T-helper 22 cell (primary cell): ENCODE results near the gene TMEM108.

Experiments
- DNase-seq: peaks from one replicate; pipeline ENCODE4 v3.0.0-alpha.2; 2020; ENCODE audit warnings: low read depth

Gene TMEM108

DNA sequence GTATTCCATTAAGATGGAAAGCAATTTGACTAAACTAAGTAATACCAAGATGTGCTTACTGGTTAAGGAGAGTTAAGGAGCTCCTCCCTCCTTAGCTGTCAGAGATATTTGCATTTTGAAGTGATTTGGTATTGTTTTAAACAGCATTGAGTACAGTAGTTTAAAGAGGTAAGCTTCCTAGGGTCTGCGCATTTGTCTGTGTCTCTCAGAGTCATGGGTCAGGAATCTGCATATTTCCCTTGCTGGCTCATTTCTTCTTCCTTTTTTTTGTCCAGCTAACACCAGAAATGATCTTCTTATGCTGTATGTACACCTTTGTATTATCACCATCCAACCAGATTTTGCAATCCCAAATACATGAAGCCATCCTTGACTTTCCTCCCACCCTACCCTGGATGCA lies 198.7 kb downstream of the TMEM108 start:
- no peak for DNase-seq

DNA sequence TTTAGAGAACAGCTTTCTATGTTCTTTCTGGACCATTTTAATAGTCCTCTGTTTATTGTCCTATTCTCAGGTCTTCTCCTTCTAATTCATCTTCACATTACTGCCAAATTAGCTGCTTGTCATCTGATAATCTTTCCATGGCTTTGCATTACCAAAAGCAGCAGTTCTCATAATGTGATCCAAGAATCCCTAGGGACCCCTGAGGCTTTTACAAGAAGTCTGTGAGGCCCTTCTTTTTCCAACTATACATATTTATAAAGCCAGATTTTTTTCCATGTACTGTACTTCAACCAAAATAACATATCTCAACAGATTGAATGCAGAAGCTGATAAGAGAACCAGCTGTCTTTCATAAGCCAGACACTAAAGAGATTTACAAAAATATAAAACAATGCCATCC lies 199.2 kb downstream of the TMEM108 start:
- no peak for DNase-seq

DNA sequence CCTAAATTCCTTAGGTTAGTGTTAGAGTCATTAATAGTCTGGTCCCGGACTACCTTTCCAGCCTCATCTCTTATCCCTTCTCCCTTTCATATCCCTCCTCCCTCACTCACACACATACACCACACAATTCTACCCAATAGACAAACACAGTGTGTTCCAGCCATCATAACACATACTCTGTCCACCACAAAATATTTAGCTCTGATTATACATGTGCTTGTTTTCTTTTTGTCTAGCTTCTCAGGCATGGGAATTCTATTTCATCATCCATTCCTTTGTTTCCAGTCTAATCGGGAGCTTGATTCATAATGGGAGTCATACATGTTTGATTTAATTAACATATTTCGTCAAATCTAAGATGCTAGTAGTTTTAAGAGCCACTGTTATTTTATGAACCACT lies 199.8 kb downstream of the TMEM108 start:
- DNase-seq, result no peak

DNA sequence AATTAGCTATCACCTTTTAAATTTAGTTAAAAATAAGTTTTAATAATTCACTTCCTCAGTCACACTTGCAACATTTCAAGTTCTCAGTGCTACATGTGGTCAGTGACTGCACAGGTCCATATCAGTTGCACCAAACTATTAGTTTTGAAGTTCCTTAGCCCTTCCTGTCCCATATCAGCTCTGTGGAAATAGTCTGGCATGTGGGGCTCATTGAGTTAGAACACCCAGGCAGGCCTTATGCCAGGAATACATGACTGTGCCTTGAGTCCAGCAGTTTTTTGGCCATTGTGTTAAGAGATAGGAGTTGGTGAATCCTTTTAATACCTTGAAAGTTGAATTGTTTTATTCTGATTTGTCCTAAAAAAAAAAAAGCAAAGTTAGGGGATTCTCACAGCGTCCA lies 207.9 kb downstream of the TMEM108 start:
- no peak for DNase-seq

DNA sequence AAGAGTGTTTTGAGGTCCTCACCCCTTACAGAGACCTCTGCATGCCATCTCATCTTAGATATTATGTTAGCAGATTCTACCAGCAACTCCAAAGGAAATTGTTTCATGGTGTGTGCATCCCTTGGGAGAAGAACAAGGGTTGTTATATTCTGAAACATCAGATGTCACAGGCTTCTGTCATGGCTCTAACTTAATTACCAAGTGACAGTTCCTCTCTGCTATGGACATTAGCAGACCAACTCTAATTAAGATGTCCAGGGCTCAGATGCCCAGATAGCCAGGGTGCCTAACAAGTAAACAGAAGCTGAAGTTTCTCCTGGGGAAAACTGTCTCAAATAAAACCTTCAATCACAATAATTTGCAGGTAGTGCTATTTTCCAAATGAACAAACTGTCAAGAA lies 208.6 kb downstream of the TMEM108 start:
- DNase-seq, result no peak

DNA sequence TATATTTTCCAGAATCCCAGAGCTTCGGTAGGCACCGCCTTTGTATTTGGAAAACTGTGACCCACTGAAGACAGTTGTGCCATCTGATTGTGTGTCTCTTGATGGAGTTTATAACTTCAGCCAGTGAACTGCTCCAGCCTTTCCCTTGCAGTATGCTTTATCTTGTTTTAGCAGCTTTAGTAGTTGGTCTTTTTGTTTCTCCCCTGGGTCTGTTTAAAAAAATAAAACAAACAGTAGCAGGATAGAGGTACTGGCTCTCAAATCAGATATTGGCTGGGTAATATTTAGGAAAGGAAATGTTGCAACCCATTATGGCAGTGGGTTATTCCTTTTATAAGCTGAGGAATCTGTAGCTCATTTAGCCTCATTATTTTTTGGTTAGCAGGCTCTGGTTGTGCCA lies 210.2 kb downstream of the TMEM108 start:
- DNase-seq, result no peak

DNA sequence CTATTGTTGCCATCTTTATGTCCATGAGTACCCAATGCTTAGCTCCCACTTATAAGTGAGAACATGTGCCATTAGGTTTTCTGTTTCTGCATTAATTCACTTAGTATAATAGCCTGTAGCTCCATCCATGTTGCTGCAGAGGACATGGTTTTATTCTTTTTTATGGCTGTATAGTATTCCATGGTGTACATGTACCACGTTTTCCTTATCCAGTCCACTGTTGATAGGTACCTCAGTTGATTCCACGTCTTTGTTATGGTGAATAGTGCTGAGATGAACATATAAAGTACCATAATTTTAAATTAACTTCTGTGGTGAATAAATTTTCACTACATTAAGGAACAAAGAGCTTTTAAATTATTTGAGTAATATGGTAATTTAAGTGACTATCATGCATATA lies 211.3 kb downstream of the TMEM108 start:
- no peak for DNase-seq

DNA sequence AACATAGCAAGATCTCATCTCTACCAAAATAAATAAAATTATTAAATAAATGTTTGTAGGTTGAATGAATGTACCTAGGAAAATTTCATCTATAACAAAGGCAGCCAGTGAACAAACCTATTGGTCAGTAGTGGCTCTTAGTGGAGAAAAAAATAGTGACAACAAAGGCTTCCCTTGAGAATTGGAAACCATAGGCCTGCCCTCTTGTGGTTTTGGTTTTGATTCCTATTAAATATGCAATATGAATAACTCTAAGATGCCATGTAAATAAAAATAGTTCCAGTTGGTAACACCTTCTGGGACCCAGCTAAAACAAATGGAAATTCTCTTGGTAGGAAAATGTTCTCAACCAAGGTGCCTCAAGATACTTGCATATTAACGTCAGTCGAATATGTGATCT lies 216.0 kb downstream of the TMEM108 start:
- no peak for DNase-seq

DNA sequence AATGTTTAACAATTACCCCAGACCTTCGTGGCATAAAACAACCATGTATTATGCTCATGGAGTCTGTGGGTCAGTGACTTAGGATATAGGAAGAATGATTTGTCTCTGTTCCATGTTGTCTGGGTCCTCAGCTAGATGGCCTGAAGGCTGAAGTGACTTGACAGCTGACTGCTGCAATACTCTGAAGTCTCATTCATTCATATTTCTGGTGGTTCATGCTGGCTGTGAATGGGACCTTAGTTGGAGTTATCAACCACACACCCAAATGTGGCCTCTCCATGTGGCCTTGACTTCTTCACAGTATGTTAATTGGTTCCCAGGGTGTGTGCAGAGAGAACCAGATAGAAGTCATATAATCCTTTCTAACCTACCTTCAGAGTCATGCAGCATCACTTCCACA lies 216.5 kb downstream of the TMEM108 start:
- no peak for DNase-seq

DNA sequence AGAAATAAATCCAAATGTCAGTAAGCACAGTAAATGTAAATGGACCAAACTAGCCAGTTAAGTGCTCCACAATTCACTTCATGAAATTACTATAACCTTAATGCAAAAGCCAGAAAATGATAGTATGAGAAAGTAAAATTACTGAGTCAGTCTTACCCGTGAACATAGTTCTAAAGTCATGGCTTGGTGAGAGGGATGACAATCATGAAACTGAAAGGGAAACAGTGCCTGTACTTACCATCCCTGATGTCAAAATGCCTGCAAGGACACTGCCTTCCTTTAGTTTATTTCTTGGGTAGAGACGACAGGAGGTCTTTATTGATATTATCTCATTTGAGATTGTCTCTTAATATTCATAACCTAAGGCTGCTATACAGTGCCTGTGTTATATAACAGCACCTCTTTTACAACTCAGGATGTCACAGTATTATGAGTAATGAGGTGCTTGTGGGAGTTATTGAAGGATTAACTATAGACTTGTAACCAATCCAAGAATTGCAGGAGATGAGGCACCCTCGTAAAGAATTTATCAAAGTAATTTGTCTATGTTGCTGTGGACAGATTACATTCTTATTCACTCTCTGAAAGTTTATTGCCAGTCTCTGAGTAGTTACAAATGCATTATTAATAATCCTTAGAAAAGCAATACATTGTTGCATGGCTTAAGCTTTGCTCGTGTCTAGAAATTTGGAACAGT lies 218.7 kb downstream of the TMEM108 start:
- no peak for DNase-seq

DNA sequence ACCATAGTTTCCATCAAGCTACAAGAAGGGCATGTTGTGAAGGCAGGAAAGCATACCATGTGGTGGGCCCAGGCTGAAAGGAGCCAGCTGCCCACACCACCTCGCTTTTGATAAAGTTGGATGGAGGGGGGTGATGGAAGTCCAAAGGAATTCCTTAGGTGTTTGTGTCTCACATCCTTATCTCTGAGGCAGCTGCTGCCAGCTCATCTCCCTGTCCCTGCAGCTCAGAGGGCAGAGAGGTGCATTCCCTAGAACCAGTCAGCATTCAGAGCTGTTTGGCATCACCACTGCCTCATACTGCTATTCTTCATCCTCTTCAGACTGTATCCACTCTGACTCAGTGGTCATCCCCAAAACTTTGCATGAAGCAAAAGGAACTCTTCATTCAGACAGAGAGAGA lies 220.2 kb downstream of the TMEM108 start:
- no peak for DNase-seq

DNA sequence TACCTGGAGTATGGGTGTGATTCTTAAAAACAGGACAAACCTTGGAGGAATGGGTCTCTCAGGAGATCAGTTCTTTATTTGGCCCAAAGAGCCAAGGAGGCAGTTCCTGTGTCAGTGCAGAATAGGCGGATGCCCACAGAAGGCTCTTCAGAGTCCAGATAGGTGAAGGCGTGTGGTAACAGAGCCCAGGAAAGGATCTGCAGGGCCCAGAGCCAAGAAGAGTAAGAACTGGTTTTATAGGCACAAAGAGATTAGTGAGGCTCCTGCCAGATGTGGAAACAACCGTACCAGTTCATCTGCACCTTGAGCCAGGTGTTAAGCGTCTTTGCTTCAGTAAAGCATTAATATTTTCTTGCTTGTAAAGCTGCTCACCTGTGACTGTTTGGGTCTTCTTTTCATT lies 221.6 kb downstream of the TMEM108 start:
- no peak for DNase-seq

DNA sequence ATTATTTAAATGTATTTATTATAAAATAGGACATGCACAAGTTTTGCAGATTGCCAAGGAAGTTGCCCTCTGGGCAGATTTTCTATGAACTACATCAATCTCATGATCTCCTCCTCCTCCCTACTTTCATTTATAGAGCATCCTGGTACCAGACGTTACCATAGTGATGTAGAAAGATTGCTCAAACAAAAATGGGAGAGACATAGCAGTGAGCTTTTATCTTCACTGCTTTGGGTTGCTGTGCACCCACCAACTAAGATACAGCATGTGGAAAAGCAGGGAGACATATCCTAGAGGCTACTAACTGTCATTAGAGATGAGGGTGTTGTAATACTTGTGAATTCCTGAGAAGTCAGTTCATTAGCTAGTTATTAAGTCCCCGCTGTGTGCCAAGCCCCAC lies 224.1 kb downstream of the TMEM108 start:
- no peak for DNase-seq

DNA sequence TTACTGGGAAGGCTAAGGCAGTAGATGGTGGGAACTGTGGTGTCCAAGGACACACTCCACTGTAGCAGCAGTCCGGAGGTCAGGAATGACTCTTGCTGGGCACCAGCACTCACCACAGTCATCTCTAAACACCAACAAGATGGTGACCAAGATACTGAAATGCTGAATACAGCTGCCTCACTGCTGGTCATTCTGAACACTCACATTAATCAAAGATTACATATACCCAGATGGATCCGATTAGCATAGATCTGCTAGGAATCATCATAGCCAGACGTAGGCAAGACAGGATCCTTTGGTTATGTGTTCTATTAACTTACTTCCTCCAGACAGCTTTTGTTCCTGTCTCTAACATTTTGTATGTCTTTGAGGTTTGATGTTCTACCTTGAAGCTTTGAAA lies 226.7 kb downstream of the TMEM108 start:
- DNase-seq, result no peak

DNA sequence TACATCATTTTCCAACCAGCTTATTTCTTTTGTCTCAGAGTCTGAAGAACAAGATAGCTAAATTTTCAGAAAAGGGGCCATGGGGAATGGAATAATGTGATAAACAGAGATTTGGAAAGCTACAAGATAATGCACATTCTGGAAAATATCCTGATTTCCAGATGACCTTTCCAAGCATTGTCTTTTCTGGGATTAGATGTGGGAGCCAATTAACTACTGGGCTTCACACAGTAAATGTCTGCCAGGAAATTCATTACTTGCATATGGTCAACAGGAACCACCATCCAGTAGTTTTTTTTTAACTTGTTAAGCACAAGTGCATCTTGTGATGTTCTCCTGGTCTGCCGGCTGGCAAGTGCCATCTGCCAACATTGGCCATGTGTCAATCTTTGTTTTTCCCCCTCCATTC lies 230.5 kb downstream of the TMEM108 start:
- DNase-seq, result no peak

DNA sequence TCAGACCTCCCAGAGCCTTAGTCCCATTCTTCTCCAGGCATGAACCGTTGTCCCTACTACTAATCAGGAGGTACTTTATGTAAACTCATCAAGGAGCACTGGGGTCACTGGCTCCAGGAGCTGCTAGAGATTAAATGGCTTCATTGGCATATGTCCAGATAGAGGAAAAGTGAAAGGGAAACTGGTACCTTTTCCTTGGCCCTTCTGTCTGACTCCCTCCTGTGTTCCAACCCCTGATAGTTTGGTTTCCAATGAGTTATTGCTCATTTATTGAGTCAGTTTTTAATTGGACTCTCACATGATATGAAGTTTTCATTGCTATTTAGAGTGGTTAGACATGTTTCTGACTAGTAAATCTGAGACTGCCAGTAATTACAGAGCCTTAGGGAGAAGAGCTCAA lies 231.2 kb downstream of the TMEM108 start:
- no peak for DNase-seq

DNA sequence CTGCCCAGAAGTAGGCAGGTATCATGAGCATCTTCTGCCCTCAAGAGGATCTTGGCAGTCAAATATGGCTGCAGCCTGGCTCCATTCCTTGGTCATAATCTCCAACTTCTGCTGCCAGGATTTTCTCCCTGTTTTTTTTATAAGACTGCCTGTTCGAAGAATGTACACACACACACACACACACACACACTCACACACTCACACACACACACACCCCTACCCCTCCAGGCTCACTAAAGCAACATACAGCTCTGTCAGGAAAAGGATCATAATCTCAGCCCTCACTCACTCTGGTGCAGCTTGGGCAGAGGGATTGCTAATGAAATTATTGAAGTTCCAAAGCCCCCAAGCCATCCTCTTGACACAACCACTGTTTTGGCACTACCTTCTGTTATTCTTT lies 232.4 kb downstream of the TMEM108 start:
- DNase-seq, result no peak

DNA sequence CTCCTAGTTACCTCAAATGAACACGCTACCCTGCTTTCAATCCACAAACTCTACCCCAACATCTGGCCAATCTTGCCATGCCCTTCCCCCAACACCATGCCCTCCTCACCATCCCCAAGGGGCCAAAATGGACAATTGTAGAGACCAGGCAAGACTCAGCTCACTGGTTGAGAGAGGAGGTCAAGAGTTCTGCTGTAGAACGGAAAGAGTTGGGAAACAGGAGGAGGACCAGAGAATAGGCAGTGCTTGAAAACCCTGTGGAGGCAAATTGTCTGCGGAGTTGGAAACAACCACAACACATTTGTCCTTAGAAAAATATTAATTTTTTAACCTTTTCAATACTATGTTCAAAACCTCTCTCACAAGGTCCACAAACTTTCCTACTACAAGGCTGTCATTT lies 232.9 kb downstream of the TMEM108 start:
- no peak for DNase-seq

DNA sequence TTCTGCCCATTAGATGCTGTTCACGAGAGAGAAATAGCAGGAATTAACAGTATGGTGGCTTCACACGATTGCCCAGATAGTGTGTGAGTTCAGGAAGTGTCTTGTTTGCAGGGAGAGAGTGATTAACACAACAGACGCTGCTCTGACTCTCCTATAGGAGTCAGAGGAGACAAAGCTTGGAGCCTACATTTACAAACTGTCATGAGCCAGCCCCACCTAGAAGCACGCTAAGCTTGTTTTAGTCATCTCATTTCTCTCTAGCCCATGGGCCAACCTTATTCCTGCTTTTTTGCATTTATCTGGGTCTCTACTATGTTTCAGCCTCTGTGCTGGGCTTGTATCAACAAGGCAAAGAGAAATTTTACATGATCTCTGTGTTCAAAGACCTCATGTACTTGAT lies 233.3 kb downstream of the TMEM108 start:
- no peak for DNase-seq

DNA sequence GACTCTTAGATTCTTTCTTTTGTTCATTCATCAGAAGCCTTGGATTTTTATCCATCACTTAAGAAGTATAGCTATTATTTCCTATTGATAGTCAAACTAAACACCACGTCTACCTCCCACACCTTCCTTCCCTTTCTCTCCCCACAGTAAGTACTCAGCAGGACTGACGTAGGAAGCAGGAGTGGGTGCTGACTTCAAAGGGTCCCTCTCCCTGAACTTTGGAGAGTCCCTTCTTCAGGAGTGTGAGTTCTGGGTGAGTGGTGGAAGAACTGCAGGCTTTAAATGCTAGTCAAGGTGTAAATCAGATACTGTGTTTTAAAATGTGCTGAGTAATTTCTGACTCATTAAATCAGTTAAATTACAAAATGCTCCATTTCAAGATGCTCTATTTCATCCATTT lies 235.2 kb downstream of the TMEM108 start:
- DNase-seq, result no peak

DNA sequence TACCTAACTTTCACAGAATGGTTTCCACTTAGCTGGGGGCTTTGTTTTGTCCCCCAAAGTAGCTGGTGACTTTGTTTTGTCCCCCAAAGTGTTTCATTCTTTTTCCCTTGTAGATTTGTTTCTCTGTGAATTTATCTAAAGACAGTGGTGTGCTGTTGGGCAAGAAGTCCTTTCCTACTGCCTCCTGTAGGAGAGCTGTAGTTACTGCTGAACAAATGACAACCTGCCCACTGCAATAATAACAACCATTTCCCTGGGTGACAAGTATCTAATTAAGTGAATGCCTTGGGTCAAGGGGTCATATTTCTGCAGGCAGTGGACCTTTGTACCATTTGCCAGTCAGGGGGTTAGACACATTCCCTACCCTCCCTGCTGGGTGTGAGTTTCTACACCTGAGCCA lies 236.3 kb downstream of the TMEM108 start:
- DNase-seq, result no peak

DNA sequence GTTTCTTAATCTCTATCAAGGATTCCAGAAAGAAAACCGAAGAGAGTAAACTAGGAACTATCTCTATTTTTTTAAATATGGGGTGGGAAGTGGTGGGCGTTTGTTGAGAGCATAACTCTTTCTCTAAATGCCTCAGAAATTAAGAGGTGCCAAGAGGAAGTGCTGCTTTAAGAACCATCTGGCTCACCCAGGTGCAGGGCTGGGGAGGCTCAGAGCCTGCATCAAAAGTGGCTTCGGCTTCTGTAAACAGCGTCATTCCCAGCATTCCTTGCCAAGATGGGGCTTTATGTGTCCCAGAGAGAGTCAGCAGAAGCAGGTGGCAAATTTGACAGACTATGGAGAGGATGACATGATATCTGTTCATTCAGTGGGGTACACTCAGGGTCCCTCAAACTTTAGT lies 238.4 kb downstream of the TMEM108 start:
- DNase-seq, result no peak

DNA sequence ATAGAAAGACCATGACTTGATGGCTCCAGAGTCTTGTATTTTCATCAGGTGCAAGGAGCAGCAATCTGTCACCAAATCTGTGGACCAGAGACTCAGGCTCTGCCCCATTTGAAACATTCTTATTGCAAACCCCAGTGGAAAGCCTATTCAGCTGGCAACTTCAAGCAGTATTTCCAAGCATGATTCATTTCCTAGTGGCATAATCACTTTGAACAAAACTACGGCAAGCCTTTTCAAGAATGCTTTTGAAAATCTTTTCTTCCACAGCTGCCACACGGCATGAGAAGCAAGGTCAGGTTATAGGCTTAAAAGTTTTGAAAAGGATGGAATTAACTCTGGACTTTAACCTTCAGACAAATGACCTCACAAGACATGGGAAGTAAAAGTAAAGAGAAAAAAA lies 239.6 kb downstream of the TMEM108 start:
- no peak for DNase-seq

DNA sequence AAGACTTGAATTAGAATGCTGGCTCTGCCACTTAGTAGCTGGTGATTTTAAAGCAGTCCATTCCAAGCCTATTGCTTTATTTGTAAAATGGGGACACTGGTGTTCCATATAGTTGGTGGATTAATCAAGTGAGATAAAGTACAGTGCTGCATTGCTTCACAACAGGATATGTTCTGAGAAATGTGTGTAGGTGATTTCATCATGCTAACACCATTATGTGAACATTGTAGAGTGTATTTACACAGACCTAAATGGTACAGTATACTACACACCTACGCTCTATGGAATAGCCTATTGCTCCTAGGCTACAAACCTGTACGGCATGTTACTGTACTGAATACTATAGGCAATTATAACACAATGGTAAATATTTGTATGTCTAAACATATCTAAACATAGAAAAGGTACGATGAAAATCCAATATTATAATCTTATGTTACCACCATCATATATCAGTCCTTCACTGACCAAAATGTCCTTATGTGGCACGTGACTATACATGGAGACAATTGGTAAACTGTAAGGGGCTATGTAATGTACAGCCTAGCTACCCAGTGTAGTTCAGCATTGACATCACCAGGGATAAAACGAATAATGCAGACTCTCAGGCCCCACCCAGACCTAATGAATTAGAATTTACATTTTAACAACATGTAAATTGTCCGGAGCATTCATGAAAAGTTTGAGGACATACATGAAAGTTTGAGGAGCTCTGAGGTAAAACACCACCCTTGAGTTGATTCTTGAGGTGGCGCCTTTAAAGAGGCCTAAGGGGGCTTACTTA lies 240.3 kb downstream of the TMEM108 start:
- DNase-seq, result no peak
